GM10248 (cell line): ENCODE data around the gene EPHA8.

Source experiments
- CTCF ChIA-PET: fragments of 300-600 bp; sonication (Branson Sonifier 250); formaldehyde crosslinking; extraction: SDS; loops from one replicate; lab custom pipeline; 2021; ENCODE audit warnings: antibody characterized with exemption; lab: Yijun Ruan, JAX
- POLR2A ChIA-PET: fragments of 350-650 bp; sonication (Branson Sonifier 250); formaldehyde crosslinking; extraction: SDS; loops from one replicate; lab custom pipeline; 2020; ENCODE audit warnings: antibody characterized with exemption; lab: Yijun Ruan, JAX
- DNase-seq: peaks from one replicate; pipeline ENCODE4 v3.0.0; 2012; ENCODE audit errors: extremely low spot score
- TF ChIP-seq, protein P1 (sequence below): IDR thresholded peaks from 2 replicates; pipeline ENCODE4 v1.5.1; 2012; ENCODE audit warnings: mild to moderate bottlenecking, low read depth; ENCODE audit errors: extremely low read depth, missing control alignments, control extremely low read depth

The EPHA8 gene

DNA sequence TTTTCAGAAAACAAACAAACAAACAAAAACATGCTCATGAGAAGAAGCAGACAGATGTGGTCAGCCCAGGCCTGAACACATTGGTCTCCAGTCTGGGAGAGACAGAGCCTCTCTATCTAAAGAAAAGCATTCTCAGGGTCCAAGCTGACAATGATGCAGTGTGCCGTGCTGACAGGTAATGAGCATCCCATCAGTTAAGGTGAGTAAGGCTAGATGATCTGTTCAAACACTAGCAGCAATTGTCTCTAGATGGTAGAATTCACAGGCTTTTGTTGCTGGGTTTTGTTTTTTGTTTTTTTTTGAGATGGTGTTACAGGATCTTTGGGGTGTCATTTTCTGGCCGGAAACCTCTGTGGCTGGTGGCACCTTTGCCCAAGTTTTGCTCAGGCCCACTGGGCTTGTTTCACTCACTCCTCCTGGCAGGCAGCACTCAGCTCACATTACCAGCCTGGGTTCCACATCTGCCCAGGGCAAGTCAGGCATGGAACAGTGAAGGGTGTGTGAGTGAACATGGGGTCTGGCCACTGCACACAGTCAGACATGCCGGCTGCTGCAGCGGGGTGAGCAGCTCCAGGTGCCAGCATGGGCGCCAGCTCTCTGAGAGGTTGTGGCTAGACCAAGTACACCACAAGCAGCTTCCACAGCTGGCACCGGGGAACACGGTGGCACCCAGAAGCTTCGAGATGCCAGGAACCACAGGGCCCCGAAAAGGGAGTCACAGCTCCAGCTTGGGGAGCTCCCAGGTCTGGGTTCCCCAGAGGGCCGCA, 70.6 kb downstream of the EPHA8 start:
- no peak for DNase-seq
- TF ChIP-seq, protein P1, sequence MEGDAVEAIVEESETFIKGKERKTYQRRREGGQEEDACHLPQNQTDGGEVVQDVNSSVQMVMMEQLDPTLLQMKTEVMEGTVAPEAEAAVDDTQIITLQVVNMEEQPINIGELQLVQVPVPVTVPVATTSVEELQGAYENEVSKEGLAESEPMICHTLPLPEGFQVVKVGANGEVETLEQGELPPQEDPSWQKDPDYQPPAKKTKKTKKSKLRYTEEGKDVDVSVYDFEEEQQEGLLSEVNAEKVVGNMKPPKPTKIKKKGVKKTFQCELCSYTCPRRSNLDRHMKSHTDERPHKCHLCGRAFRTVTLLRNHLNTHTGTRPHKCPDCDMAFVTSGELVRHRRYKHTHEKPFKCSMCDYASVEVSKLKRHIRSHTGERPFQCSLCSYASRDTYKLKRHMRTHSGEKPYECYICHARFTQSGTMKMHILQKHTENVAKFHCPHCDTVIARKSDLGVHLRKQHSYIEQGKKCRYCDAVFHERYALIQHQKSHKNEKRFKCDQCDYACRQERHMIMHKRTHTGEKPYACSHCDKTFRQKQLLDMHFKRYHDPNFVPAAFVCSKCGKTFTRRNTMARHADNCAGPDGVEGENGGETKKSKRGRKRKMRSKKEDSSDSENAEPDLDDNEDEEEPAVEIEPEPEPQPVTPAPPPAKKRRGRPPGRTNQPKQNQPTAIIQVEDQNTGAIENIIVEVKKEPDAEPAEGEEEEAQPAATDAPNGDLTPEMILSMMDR = no peak
- ChIA-PET CTCF (interaction anchor here (0.8 to 2.9 kb wide), 3 partner anchors 8 to 214 kb away, joined by 3 to 13 read pairs (median 3); no protein-coding TSS in a partner anchor), POLR2A (interaction anchor here (0.6 kb wide), 1 partner anchor 1042 kb away, joined by 3 read pairs; no protein-coding TSS in a partner anchor)

DNA sequence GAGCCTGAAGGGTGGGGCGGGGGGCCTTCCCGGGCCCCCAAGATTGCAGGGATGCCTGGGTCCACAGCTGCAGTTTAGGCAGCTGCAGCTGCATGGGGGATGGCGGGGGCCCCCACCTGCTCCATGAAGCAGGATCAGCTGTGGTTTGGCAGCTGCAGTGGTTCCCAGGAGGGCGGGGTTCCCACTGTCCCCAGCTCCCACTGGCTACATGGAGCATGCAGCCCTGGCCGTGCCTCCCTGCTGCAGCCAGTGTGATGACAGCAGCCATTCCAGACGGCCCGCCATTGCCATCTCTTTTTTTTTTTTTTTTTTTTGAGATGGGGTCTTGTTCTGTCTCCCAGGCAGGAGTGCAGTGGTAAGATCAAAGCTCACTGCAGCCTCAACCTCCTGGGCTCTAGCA, 72.1 kb downstream of the EPHA8 start:
- ChIA-PET CTCF (interaction anchor here (1.6 kb wide), 1 partner anchor 18 kb away, joined by 3 read pairs; the partner anchor contains the start of gene C1QB), POLR2A (no interaction called here)
- no peak for DNase-seq
- TF ChIP-seq, protein P1 = no peak

DNA sequence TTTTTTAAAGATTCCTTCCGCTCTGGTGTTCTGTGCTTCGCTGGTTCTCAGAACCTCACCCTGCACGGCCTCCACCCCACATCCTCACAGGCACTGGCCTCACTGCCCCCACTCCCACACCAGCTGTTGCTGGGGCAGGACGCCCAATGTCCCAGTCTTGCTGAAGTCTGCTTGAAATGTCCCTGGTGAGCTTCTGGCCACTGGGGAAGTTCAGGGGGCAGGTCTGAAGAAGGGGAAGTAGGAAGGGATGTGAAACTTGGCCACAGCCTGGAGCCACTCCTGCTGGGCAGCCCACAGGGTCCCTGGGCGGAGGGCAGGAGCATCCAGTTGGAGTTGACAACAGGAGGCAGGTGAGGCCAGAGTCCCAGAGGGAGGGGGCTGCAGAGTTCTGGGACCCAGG, 73.1 kb downstream of the EPHA8 start, which contains the start of gene C1QA:
C1QA (plus strand) TSS at position 276 of the 400 bp plus-strand sequence. CDS start 989 bp downstream, outside the sequence.
- TF ChIP-seq, protein P1 = no peak
- ChIA-PET POLR2A (no interaction called here), CTCF (interaction anchor here (1.1 to 1.6 kb wide), 2 partner anchors 17 to 531 kb away, joined by 3 read pairs; partner anchors contain the start of gene C1QB)
- DNase-seq = no peak

DNA sequence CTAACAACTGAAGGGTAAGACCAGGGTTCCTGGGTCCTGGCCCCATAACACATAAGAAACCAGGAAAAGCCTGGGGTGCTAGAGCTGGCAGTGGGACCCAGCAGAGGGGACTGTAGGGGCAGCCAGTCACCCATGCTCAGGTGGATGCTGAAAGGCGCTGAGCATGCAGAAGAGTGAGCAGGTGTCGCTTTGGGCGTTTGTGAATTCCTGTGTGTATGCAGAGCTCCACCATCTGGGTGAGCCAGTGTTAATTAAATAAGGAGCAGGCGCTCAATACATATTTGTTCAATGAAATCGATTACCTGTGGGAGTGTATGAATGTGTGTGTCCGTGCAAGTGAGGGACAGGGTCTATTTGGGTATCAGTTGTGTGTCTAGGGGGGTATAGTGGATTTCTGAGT, 73.6 kb downstream of the EPHA8 start:
- POLR2A ChIA-PET = no interaction called here
- TF ChIP-seq, protein P1 = no peak
- CTCF ChIA-PET = interaction anchor here (1.1 to 1.6 kb wide), 2 partner anchors 16 to 531 kb away, joined by 3 read pairs; partner anchors contain the start of gene C1QB
- no peak for DNase-seq

DNA sequence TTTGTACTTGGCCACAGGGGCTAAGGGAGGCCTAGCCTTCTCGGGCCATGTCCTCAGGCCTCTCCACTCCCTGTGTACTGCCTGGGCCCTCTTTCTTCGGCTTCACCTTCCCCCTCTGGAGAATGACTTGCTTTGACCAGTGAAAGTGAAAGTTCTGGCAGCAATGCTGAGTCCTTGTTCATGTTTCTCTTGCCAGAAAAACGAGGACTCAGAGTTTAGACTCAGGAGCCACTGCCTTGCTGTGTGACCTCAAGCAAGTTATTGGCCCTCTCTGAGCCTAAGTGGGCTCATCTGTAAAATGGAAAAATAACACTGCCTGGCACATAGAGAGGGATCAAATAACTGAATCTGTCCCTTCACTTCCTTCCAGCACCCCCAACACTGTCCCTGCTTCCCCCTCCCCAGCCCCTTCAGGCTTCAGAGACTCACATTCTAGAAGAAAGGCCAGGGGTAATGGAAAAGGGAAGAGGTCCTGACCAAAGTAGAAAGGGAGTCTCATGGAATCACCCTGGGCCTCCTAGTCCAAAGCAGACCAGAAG, 74.7 kb downstream of the EPHA8 start:
- TF ChIP-seq, protein P1 = no peak
- ChIA-PET CTCF (interaction anchor here (2.8 kb wide), 1 partner anchor 217 kb away, joined by 19 read pairs; no protein-coding TSS in a partner anchor), POLR2A (no interaction called here)
- no peak for DNase-seq

DNA sequence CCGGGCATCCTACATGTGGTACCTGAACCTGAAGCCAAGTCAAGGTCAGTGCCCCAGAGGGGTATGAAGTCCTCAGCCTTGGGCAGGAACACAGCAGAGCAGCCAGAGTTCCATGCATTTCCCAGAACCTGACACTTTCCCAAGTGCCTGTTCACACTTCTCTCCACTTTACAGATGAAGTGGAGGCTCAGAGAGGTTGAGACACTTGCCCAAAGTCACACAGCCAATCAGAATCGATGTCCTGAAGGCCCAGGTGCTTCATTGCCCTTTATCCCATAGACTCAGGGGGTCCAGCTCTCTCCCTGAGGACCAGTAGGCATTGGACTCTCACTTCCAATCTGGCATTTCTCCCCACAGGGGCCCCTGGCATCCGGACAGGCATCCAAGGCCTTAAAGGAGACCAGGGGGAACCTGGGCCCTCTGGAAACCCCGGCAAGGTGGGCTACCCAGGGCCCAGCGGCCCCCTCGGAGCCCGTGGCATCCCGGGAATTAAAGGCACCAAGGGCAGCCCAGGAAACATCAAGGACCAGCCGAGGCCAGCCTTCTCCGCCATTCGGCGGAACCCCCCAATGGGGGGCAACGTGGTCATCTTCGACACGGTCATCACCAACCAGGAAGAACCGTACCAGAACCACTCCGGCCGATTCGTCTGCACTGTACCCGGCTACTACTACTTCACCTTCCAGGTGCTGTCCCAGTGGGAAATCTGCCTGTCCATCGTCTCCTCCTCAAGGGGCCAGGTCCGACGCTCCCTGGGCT, 75.4 kb downstream of the EPHA8 start:
- CTCF ChIA-PET = interaction anchor here (2.8 kb wide), 1 partner anchor 218 kb away, joined by 19 read pairs; no protein-coding TSS in a partner anchor
- TF ChIP-seq, protein P1 = no peak
- no peak for DNase-seq
- POLR2A ChIA-PET = no interaction called here
